K562 (cell line): ENCODE data around the gene PHACTR2. TPM values are rescaled to one million over a fixed set of nuclear protein-coding genes. Genes with fewer than 3 reads are reported as not detected.

Source experiments
- ATAC-seq: fragments of 200-7000 bp; cut with Tn5 transposase; 3 replicates; pipeline ENCODE4 v1.9.1; 2020; ENCODE audit warnings: moderate library complexity
- BruUV-seq: library from RNA; stranded (reverse); fragments of 400-500 nt; replicated peaks from 2 replicates; lab custom pipeline; 2021; lab: Mats Ljungman, UMichigan
- CTCF ChIA-PET: fragments of 300-600 bp; formaldehyde crosslinking; extraction: SDS; loops from one replicate; lab custom pipeline; 2021; ENCODE audit warnings: low intra/inter-chr PET ratio; lab: Yijun Ruan, JAX
- POLR2A ChIA-PET: fragments of 300-600, 350-650 bp; sonication (Branson Sonifier 250); formaldehyde crosslinking; extraction: SDS; loops from one replicate; lab custom pipeline; 2021; ENCODE audit warnings: antibody characterized with exemption, inconsistent platforms; lab: Yijun Ruan, JAX
- DNase-seq, 4 experiments: peaks; one replicate each; pipeline versions ENCODE4 v3.0.0 to v3.0.0-alpha.2; 2011 to 2018; ENCODE audit warnings: low spot score in 3 of 4, mixed read lengths in 3 of 4; ENCODE audit errors: extremely low read depth in 1 of 4
- FAIRE-seq: peaks from 2 replicates; lab custom pipeline; 2011; peaks lifted over from hg19 to GRCh38; lab: Jason Lieb, UNC
- H2AFZ ChIP-seq: 2 replicates; pipeline ENCODE4 v1.6.0; 2011; ENCODE audit warnings: low read depth, low read length, control low read depth, inconsistent platforms
- H3K27ac ChIP-seq: fragments of 200-600 bp; 3 replicates; pipeline ENCODE4 v1.8.0; 2011; ENCODE audit warnings: low read depth, mild to moderate bottlenecking, control low read depth, inconsistent platforms, low read length, moderate library complexity, mixed read lengths; ENCODE audit errors: extremely low read depth
- H3K27me3 ChIP-seq, 2 experiments: fragments of 300-600 bp in 1 of 2; 2 replicates in 1 of 2; 3 replicates in 1 of 2; pipeline versions ENCODE4 v1.6.0 to v1.8.0; 2011; ENCODE audit warnings: inconsistent platforms in 2 of 2, low read length in 2 of 2, mild to moderate bottlenecking in 1 of 2, mixed read lengths in 1 of 2, moderate library complexity in 1 of 2; ENCODE audit not compliant: control insufficient read depth in 2 of 2, insufficient read depth in 2 of 2
- H3K36me3 ChIP-seq: fragments of 300-600 bp; 3 replicates; pipeline ENCODE4 v1.8.0; 2011; ENCODE audit warnings: mild to moderate bottlenecking, low read length, inconsistent platforms; ENCODE audit not compliant: control insufficient read depth, insufficient read depth
- H3K4me1 ChIP-seq, 2 experiments: fragments of 200-600 bp in 1 of 2; replicated peaks in 1 of 2; 2 replicates in 1 of 2; 3 replicates in 1 of 2; pipeline versions ENCODE4 v1.5.1 to v1.8.0; 2011; ENCODE audit warnings: inconsistent platforms in 2 of 2, low read length in 2 of 2, mild to moderate bottlenecking in 1 of 2, mixed read lengths in 1 of 2, moderate library complexity in 1 of 2; ENCODE audit not compliant: control insufficient read depth in 2 of 2, insufficient read depth in 2 of 2
- H3K4me2 ChIP-seq: 2 replicates; pipeline ENCODE4 v1.6.1; 2011; ENCODE audit warnings: low read length, control low read depth, inconsistent platforms, mixed read lengths; ENCODE audit not compliant: insufficient read depth
- H3K4me3 ChIP-seq: fragments of 200-600 bp; sonication (generic), shearing (Covaris generic); 2 replicates; pipeline ENCODE4 v1.5.1; 2016; ENCODE audit warnings: control low read depth, inconsistent platforms
- H3K79me2 ChIP-seq: fragments of 200-600 bp; 3 replicates; pipeline ENCODE4 v1.8.0; 2011; ENCODE audit warnings: low read length, inconsistent platforms; ENCODE audit not compliant: control insufficient read depth, insufficient read depth
- H3K9ac ChIP-seq, 2 experiments: 2 replicates each; pipeline versions ENCODE4 v1.6.0 to v1.6.1; 2011; ENCODE audit warnings: low read depth in 2 of 2, low read length in 2 of 2, control low read depth in 1 of 2, inconsistent platforms in 1 of 2, mild to moderate bottlenecking in 1 of 2, mixed read lengths in 1 of 2; ENCODE audit not compliant: insufficient read depth in 1 of 2
- H3K9me1 ChIP-seq: one replicate; pipeline ENCODE4 v1.6.0; 2011; ENCODE audit warnings: inconsistent platforms, mild to moderate bottlenecking, low read length, moderate library complexity; ENCODE audit not compliant: control insufficient read depth, insufficient read depth
- H3K9me3 ChIP-seq: replicated peaks from 2 replicates; pipeline ENCODE4 v1.5.1; 2011; ENCODE audit warnings: low read depth, low read length, inconsistent platforms; ENCODE audit not compliant: control insufficient read depth, insufficient read depth
- H4K20me1 ChIP-seq: replicated peaks from 2 replicates; pipeline ENCODE4 v1.6.1; 2011; ENCODE audit warnings: low read length, inconsistent platforms, mixed read lengths; ENCODE audit not compliant: control insufficient read depth, insufficient read depth
- COPS2 ChIP-seq: fragments of 450-650 bp; conservative IDR thresholded peaks from 2 replicates; pipeline ENCODE4 v1.6.1; 2016; ENCODE audit warnings: mild to moderate bottlenecking, moderate library complexity
- ELK3 ChIP-seq: fragments of 450-650 bp; formaldehyde crosslinking; IDR thresholded peaks from 2 replicates; pipeline ENCODE4 v1.4.0; 2020; ENCODE audit warnings: mild to moderate bottlenecking
- MEF2D ChIP-seq: conservative IDR thresholded peaks from 2 replicates; pipeline ENCODE4 v1.6.1; 2016; ENCODE audit warnings: low read depth, missing genetic modification characterization, missing compliant biosample characterization
- TARDBP ChIP-seq: fragments of 450-650 bp; IDR thresholded peaks from 2 replicates; pipeline ENCODE4 v1.6.1; 2016
- ZBTB2 ChIP-seq: fragments of 450-650 bp; IDR thresholded peaks from 2 replicates; pipeline ENCODE4 v1.6.1; 2016; ENCODE audit warnings: antibody characterized with exemption
- ZNF224 ChIP-seq: sonication (generic); formaldehyde crosslinking; IDR thresholded peaks from 2 replicates; pipeline ENCODE4 v1.8.0; 2022; ENCODE audit warnings: mild to moderate bottlenecking, missing genetic modification reagents
- ZNF766 ChIP-seq: fragments of 200-800 bp; sonication (Bioruptor generic); conservative IDR thresholded peaks from 2 replicates; pipeline ENCODE4 v1.6.1; 2016; ENCODE audit warnings: missing genetic modification characterization, missing compliant biosample characterization
- in situ Hi-C: fragments of 300-500 bp; cut with MboI; formaldehyde crosslinking; loops from 4 replicates; pipeline ENCODE4 v1.15.0; 2018; ENCODE audit warnings: inconsistent platforms, mixed read lengths
- intact Hi-C: fragments of 100-400 bp; cut with micrococcal nuclease; formaldehyde crosslinking; loops from 2 replicates; pipeline ENCODE4 v1.14.2; 2022
- polyA plus RNA-seq, 8 experiments: library from polyadenylated mRNA; depleted of rRNA in 4 of 8; stranded (reverse) in 5 of 8; unstranded in 3 of 8; fragments of >200 nt; fragmentation: Nextera tagmentation in 2 of 8; fragmentation: Illumina TruSeq in 1 of 8; extraction: Ambion mirVana in 2 of 8; extraction: Trizol in 1 of 8; gene quantifications; 2 replicates each; pipeline versions ENCODE4 v1.2.1 to v1.2.3, GENCODE V29; 2011 to 2014; ENCODE audit warnings: inconsistent platforms in 1 of 8, missing spikeins in 1 of 8
- total RNA-seq, 7 experiments: library from RNA; depleted of rRNA in 6 of 7; stranded (reverse); fragments of >200 nt in 6 of 7; fragmentation: Illumina TruSeq in 2 of 7; extraction: Trizol in 2 of 7; gene quantifications; 2 replicates each; pipeline versions ENCODE4 v1.2.1 to v1.2.3, GENCODE V29; 2011 to 2021; ENCODE audit warnings: low replicate concordance in 1 of 7
- TF ChIP-seq, protein P1 (sequence below), 2 experiments: fragments of 150-350 bp in 1 of 2; IDR thresholded peaks; 2 replicates each; pipeline ENCODE4 v1.6.1; 2012 to 2016; ENCODE audit warnings: low read depth in 2 of 2, low read length in 2 of 2, mild to moderate bottlenecking in 1 of 2, moderate library complexity in 1 of 2

The PHACTR2 gene
- total and polyA plus RNA-seq, 9 of the 15 experiments (the other 6 are each of a cell fraction or from before 2014, with no cell fraction given), result 5.3 to 52.5 (median 22.9) TPM

DNA sequence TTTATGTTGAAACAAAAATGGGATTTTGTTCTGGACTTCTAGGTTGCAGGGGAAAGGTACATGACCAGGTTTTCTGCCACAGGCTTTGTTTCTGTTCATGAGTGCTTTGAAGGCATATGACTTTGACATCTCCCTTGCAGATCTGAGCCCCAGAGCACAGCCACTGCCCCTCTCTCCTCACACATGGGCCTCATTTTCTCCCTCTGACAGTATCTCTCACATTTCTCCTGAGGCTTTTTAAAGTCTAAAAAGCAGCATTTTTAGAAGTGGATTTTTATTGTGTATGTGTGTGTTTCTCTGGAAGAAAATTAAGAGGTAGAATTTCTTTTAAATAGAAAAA is 115.5 kb downstream of the PHACTR2 start:
- FAIRE-seq (no peak), ATAC-seq (peak; percentile 76), DNase-seq (peak in 1 of 4 experiments; percentile 41)
- Histone ChIP-seq H3K9me1 (no peaks in the 10 kb centered on the region), H4K20me1 (no peaks in the 10 kb centered on the region), H3K9ac (no peak overlapping the region), H3K36me3 (peaks cover 8% of the 10 kb centered on the region; the same call in 2 of the 3 replicates), H2AFZ (peak overlapping the region; percentile 54; the same call in 1 of the 2 replicates), H3K79me2 (no peaks in the 10 kb centered on the region), H3K4me3 (no peak overlapping the region), H3K27me3 (no peaks in the 10 kb centered on the region), H3K4me2 (no peak overlapping the region), H3K4me1 (peaks cover 12 to 18% of the 10 kb centered on the region in 2 experiments; a peak in 4 of 5 replicates), H3K9me3 (no peaks in the 10 kb centered on the region), H3K27ac (peak overlapping the region; percentile 1; the same call in 1 of the 3 replicates)
- no TSS peak for BruUV-seq
- TF ChIP-seq, protein P1, sequence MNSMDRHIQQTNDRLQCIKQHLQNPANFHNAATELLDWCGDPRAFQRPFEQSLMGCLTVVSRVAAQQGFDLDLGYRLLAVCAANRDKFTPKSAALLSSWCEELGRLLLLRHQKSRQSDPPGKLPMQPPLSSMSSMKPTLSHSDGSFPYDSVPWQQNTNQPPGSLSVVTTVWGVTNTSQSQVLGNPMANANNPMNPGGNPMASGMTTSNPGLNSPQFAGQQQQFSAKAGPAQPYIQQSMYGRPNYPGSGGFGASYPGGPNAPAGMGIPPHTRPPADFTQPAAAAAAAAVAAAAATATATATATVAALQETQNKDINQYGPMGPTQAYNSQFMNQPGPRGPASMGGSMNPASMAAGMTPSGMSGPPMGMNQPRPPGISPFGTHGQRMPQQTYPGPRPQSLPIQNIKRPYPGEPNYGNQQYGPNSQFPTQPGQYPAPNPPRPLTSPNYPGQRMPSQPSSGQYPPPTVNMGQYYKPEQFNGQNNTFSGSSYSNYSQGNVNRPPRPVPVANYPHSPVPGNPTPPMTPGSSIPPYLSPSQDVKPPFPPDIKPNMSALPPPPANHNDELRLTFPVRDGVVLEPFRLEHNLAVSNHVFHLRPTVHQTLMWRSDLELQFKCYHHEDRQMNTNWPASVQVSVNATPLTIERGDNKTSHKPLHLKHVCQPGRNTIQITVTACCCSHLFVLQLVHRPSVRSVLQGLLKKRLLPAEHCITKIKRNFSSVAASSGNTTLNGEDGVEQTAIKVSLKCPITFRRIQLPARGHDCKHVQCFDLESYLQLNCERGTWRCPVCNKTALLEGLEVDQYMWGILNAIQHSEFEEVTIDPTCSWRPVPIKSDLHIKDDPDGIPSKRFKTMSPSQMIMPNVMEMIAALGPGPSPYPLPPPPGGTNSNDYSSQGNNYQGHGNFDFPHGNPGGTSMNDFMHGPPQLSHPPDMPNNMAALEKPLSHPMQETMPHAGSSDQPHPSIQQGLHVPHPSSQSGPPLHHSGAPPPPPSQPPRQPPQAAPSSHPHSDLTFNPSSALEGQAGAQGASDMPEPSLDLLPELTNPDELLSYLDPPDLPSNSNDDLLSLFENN (IDR thresholded peaks at IDR 0.05; ENCODE audit: low read depth in 2 of 2, low read length in 2 of 2), result no peak
- TF ChIP-seq MEF2D (tag) (no peak), ZNF766 (CRISPR knock-in tag) (no peak), ZBTB2 (no peak), COPS2 (no peak), ELK3 (CRISPR knock-in tag) (no peak), ZNF224 (CRISPR knock-in tag) (no peak), TARDBP (no peak)
- in situ Hi-C loops (no loop called here), intact Hi-C loops (no loop called here)
- POLR2A ChIA-PET, result interaction anchor here (0.6 to 2.0 kb wide), 4 partner anchors 9 to 629 kb away, joined by 4 to 11 read pairs (median 6); no protein-coding TSS in a partner anchor
- CTCF ChIA-PET, result no interaction called here
